Parathyroid adenoma (tissue), 2 donors: Measurements from ENCODE around the gene CCP110.

Experiments
- H2AFZ ChIP-seq: fragments of 300-600 bp; sonication (generic); one replicate; pipeline ENCODE4 v1.7.0; 2017; ENCODE audit warnings: antibody characterized with exemption, mild to moderate bottlenecking
- H3K27ac ChIP-seq: fragments of 300-600 bp; sonication (generic); one replicate; pipeline ENCODE4 v1.7.0; 2017
- H3K27me3 ChIP-seq: fragments of 300-600 bp; sonication (generic); one replicate; pipeline ENCODE4 v1.7.0; 2017; ENCODE audit warnings: low read length; ENCODE audit not compliant: control insufficient read depth, insufficient read depth
- H3K36me3 ChIP-seq: fragments of 300-600 bp; sonication (generic); one replicate; pipeline ENCODE4 v1.7.0; 2017; ENCODE audit warnings: low read length; ENCODE audit not compliant: control insufficient read depth, insufficient read depth
- H3K4me1 ChIP-seq: fragments of 300-600 bp; sonication (generic); one replicate; pipeline ENCODE4 v1.7.0; 2017; ENCODE audit warnings: control low read depth
- H3K4me2 ChIP-seq: fragments of 300-600 bp; sonication (generic); one replicate; pipeline ENCODE4 v1.7.0; 2017; ENCODE audit warnings: low read length
- H3K4me3 ChIP-seq: fragments of 300-600 bp; sonication (generic); one replicate; pipeline ENCODE4 v1.7.0; 2017; ENCODE audit warnings: low read depth, low read length
- H3K79me2 ChIP-seq: fragments of 300-600 bp; sonication (generic); one replicate; pipeline ENCODE4 v1.7.0; 2017; ENCODE audit warnings: control low read depth
- H3K9ac ChIP-seq: fragments of 300-600 bp; sonication (generic); one replicate; pipeline ENCODE4 v1.7.0; 2017; ENCODE audit warnings: mild to moderate bottlenecking
- H3K9me3 ChIP-seq: fragments of 300-600 bp; sonication (generic); one replicate; pipeline ENCODE4 v1.7.0; 2017; ENCODE audit warnings: low read length; ENCODE audit not compliant: control insufficient read depth
- TF ChIP-seq, protein P1 (sequence below): fragments of 300-600 bp; sonication (generic); IDR thresholded peaks from one replicate; pipeline ENCODE4 v1.7.0; 2017; ENCODE audit warnings: antibody characterized with exemption, mild to moderate bottlenecking
- donor health status: primary hyperparathyroidism.

The CCP110 gene

GRCh38 chr16:19522397-19522732, 1.4 kb upstream of the CCP110 start:
- Histone ChIP-seq H3K9me3 (no peaks in the 10 kb centered on the region), H3K79me2 (peaks cover 12% of the 10 kb centered on the region), H3K9ac (no peak overlapping the region), H3K4me3 (peak overlapping the region; percentile 76), H3K27ac (peak overlapping the region; percentile 88), H3K36me3 (no peaks in the 10 kb centered on the region), H3K4me1 (peaks cover 13% of the 10 kb centered on the region), H3K4me2 (peak overlapping the region; percentile 89), H2AFZ (peak overlapping the region; percentile 82), H3K27me3 (no peaks in the 10 kb centered on the region)
- TF ChIP-seq, protein P1, sequence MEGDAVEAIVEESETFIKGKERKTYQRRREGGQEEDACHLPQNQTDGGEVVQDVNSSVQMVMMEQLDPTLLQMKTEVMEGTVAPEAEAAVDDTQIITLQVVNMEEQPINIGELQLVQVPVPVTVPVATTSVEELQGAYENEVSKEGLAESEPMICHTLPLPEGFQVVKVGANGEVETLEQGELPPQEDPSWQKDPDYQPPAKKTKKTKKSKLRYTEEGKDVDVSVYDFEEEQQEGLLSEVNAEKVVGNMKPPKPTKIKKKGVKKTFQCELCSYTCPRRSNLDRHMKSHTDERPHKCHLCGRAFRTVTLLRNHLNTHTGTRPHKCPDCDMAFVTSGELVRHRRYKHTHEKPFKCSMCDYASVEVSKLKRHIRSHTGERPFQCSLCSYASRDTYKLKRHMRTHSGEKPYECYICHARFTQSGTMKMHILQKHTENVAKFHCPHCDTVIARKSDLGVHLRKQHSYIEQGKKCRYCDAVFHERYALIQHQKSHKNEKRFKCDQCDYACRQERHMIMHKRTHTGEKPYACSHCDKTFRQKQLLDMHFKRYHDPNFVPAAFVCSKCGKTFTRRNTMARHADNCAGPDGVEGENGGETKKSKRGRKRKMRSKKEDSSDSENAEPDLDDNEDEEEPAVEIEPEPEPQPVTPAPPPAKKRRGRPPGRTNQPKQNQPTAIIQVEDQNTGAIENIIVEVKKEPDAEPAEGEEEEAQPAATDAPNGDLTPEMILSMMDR: no peak

GRCh38 chr16:19522760-19523159, 982 bp upstream of the CCP110 start:
- Histone ChIP-seq H3K36me3 (no peaks in the 10 kb centered on the region), H3K4me3 (no peak overlapping the region), H3K27ac (peak overlapping the region; percentile 88), H3K9ac (no peak overlapping the region), H3K4me1 (peaks cover 10% of the 10 kb centered on the region), H2AFZ (peak overlapping the region; percentile 82), H3K9me3 (no peaks in the 10 kb centered on the region), H3K79me2 (peaks cover 10% of the 10 kb centered on the region), H3K4me2 (no peak overlapping the region), H3K27me3 (no peaks in the 10 kb centered on the region)
- TF ChIP-seq, protein P1: no peak

- Histone ChIP-seq H3K4me1 (peaks cover 10% of the 10 kb centered on the region), H3K36me3 (no peaks in the 10 kb centered on the region), H3K27ac (no peak overlapping the region), H3K9me3 (no peaks in the 10 kb centered on the region), H3K9ac (no peak overlapping the region), H2AFZ (peak overlapping the region; percentile 87), H3K4me2 (no peak overlapping the region), H3K79me2 (peaks cover 10% of the 10 kb centered on the region), H3K4me3 (no peak overlapping the region), H3K27me3 (no peaks in the 10 kb centered on the region)
- TF ChIP-seq, protein P1: no peak
Observed at GRCh38 chr16:19523184-19523558, 571 bp upstream of the CCP110 start.

DNA sequence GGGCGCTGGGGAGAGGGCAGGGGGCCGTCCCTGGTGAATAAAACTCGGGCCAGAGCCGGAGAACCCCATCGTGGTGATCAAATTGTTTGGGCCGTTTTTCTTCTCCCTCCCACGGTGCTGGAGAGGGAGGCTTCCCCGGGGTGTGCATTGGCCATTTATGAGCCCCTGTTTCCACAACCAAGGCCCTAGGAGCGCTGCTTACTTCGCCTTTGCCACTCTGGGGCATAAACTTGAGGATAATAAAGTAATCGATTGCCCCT, 544 bp downstream of the CCP110 start:
- peak overlapping the region; percentile 37 for H3K27ac ChIP-seq
- TF ChIP-seq, protein P1: no peak

GRCh38 chr16:19524616-19525384, 1.1 kb downstream of the CCP110 start:
- peak overlapping the region; percentile 74 for H3K4me2 ChIP-seq
- H3K36me3 ChIP-seq: no peaks in the 10 kb centered on the region
- H3K79me2 ChIP-seq: no peaks in the 10 kb centered on the region
- H3K9ac ChIP-seq: no peak overlapping the region
- H3K27me3 ChIP-seq: no peaks in the 10 kb centered on the region
- peak overlapping the region; percentile 87 for H2AFZ ChIP-seq
- no peaks in the 10 kb centered on the region for H3K9me3 ChIP-seq
- TF ChIP-seq, protein P1: no peak
- peaks cover 10% of the 10 kb centered on the region for H3K4me1 ChIP-seq
- peak overlapping the region; percentile 71 for H3K4me3 ChIP-seq
- H3K27ac ChIP-seq: peak overlapping the region; percentile 37

More for the DNA sequence above, 544 bp downstream of the CCP110 start:
- peak overlapping the region; percentile 71 for H3K4me3 ChIP-seq
- H3K79me2 ChIP-seq: peaks cover 3% of the 10 kb centered on the region
- H3K9me3 ChIP-seq: no peaks in the 10 kb centered on the region
- H3K4me2 ChIP-seq: peak overlapping the region; percentile 74
- H3K36me3 ChIP-seq: no peaks in the 10 kb centered on the region
- H3K27me3 ChIP-seq: no peaks in the 10 kb centered on the region
- peaks cover 10% of the 10 kb centered on the region for H3K4me1 ChIP-seq
- peak overlapping the region; percentile 63 for H3K9ac ChIP-seq
- H2AFZ ChIP-seq: peak overlapping the region; percentile 87
